ENCODE measurements around the gene ANKRD10. TPM values are rescaled to one million over a fixed set of nuclear protein-coding genes. Genes with fewer than 3 reads are reported as not detected.
A peak's percentile ranks its signal among the peaks of the same experiment; 100 is the strongest.

Gene ANKRD10
- total RNA-seq, 4 donors from 2014 or later: 145 to 381 (median 164) TPM

GRCh38 chr13:110920038-110920437 lies 5.2 kb upstream of the ANKRD10 start:
- H3K9me3 ChIP-seq: no peaks in the 10 kb centered on the region
- ATAC-seq: no peak
- peak overlapping the region in 2 of 4 donors; percentile 38 to 99 for H3K27ac ChIP-seq
- H3K4me3 ChIP-seq: no peak overlapping the region
- intact Hi-C loops (cut with DNase I; ENCODE audit: low total_unique reads) (no loop called here), in situ Hi-C loops (cut with MboI; ENCODE audit: low sequenced_read_pairs in 4 of 4) (loop anchor here in 3 of 4 donors (25.0 kb wide), 3 partner anchors 208 to 317 kb away; partner anchors contain the start of genes CARS2 (in 2 of the 3) and ING1 (in 2 of the 3))
- no peak for DNase-seq
- H3K36me3 ChIP-seq: no peaks in the 10 kb centered on the region
- H3K27me3 ChIP-seq: no peaks in the 10 kb centered on the region
- peaks cover 30 to 43% of the 10 kb centered on the region in 2 donors for H3K4me1 ChIP-seq
- TF ChIP-seq POLR2A (IDR thresholded peaks at IDR 0.05): no peak
- TF ChIP-seq, protein P1, sequence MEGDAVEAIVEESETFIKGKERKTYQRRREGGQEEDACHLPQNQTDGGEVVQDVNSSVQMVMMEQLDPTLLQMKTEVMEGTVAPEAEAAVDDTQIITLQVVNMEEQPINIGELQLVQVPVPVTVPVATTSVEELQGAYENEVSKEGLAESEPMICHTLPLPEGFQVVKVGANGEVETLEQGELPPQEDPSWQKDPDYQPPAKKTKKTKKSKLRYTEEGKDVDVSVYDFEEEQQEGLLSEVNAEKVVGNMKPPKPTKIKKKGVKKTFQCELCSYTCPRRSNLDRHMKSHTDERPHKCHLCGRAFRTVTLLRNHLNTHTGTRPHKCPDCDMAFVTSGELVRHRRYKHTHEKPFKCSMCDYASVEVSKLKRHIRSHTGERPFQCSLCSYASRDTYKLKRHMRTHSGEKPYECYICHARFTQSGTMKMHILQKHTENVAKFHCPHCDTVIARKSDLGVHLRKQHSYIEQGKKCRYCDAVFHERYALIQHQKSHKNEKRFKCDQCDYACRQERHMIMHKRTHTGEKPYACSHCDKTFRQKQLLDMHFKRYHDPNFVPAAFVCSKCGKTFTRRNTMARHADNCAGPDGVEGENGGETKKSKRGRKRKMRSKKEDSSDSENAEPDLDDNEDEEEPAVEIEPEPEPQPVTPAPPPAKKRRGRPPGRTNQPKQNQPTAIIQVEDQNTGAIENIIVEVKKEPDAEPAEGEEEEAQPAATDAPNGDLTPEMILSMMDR (IDR thresholded peaks at IDR 0.05 in 4 of 5, conservative IDR thresholded peaks at IDR 0.05 in 1 of 5): peak in 1 of 5 experiments; percentile 11

GRCh38 chr13:110916301-110917142 lies 1.7 kb upstream of the ANKRD10 start:
- H3K4me1 ChIP-seq: peaks cover 25 to 42% of the 10 kb centered on the region in 2 donors
- TF ChIP-seq POLR2A (IDR thresholded peaks at IDR 0.05): peak in 1 of 2 donors; percentile 53
- TF ChIP-seq, protein P1 (IDR thresholded peaks at IDR 0.05 in 4 of 5, conservative IDR thresholded peaks at IDR 0.05 in 1 of 5): no peak
- in situ Hi-C loops (cut with MboI; ENCODE audit: low sequenced_read_pairs in 4 of 4): loop anchor here in 3 of 4 donors (10.0 to 25.0 kb wide), 4 partner anchors 204 to 321 kb away; partner anchors contain the start of genes CARS2 (in 3 of the 3) and ING1 (in 2 of the 3)
- H3K9me3 ChIP-seq: no peaks in the 10 kb centered on the region
- no peaks in the 10 kb centered on the region for H3K36me3 ChIP-seq
- H3K27me3 ChIP-seq: no peaks in the 10 kb centered on the region
- DNase-seq (no peak), ATAC-seq (no peak)
- H3K27ac ChIP-seq: peak overlapping the region; percentile 96 to 100 (median 98)
- peak overlapping the region; percentile 72 to 97 (median 90) for H3K4me3 ChIP-seq
- intact Hi-C loops (cut with DNase I; ENCODE audit: low total_unique reads): loop anchor here (5.0 to 10.0 kb wide), 4 partner anchors 196 to 328 kb away; no protein-coding TSS in a partner anchor

DNA sequence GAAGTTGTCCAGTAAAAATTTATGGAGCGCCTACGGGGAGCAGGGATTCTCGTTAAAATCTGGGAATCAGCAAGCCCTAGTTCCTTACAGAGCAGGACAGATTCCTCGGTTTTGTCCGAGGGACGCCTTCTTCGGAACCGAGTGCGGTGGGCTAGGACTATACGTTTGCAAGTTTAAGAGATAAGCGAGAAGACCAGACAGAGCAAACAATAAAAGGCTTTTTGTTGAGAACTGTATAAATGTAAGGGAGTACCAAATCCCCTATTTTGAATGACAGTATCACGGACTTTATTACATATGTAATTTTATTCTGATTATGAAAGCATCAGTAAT lies 971 bp upstream of the ANKRD10 start:
- H3K4me1 ChIP-seq: peaks cover 31 to 47% of the 10 kb centered on the region in 2 donors
- ATAC-seq (no peak), DNase-seq (no peak)
- no peaks in the 10 kb centered on the region for H3K36me3 ChIP-seq
- H3K27ac ChIP-seq: peak overlapping the region; percentile 96 to 100 (median 98)
- H3K9me3 ChIP-seq: no peaks in the 10 kb centered on the region
- intact Hi-C loops (cut with DNase I; ENCODE audit: low total_unique reads): loop anchor here (1.0 to 10.0 kb wide), 7 partner anchors 46 to 329 kb away; partner anchors contain the start of gene ING1
- peak in 1 of 2 donors; percentile 31 for TF ChIP-seq POLR2A (IDR thresholded peaks at IDR 0.05)
- TF ChIP-seq, protein P1 (IDR thresholded peaks at IDR 0.05 in 4 of 5, conservative IDR thresholded peaks at IDR 0.05 in 1 of 5): no peak
- no peaks in the 10 kb centered on the region for H3K27me3 ChIP-seq
- in situ Hi-C loops (cut with MboI; ENCODE audit: low sequenced_read_pairs in 4 of 4): loop anchor here in 3 of 4 donors (10.0 to 25.0 kb wide), 4 partner anchors 204 to 321 kb away; partner anchors contain the start of genes CARS2 (in 3 of the 3) and ING1 (in 2 of the 3)
- H3K4me3 ChIP-seq: peak overlapping the region; percentile 72 to 97 (median 90)

DNA sequence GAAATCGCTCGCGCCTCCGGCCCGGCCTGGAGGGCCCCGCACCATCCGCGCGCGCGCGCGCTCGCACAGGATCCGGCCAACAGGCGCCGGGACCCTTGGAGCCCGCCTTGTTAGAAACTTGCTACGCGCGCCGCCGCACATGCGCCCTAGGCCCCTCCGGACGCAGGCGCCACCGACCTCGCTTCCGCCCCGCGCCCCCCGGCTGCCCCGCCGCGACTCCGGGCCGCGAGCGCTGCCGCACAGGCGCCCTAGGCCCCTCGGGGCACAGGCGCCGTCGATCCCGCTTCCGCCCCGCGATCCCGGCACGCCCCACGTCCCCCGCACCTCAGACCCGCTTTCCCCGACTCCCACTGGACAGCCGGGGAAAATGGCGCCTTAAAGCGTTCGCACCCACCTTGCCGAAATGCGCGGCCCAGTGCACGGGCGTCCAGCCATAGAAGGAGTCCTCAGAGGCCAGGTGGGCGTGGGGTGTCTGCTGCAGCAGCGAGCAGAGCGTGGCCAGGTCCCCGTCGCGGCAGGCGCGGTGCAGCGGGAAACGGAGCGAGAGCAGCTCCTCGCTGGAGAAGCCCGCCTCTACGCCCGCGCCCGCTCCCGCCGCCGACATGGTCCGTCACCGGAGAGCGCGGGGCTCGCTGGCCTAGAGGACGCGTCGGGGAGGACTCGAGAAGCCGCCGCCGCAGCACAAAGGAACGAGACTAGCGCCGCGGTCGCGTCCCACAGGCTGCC lies 375 bp downstream of the ANKRD10 start:
- TF ChIP-seq, protein P1 (IDR thresholded peaks at IDR 0.05 in 4 of 5, conservative IDR thresholded peaks at IDR 0.05 in 1 of 5): no peak
- peak; percentile 91 for TF ChIP-seq POLR2A (IDR thresholded peaks at IDR 0.05)
- Histone ChIP-seq H3K36me3 (no peaks in the 10 kb centered on the region), H3K27ac (peak overlapping the region; percentile 96 to 100 (median 98)), H3K4me1 (peaks cover 45 to 54% of the 10 kb centered on the region in 2 donors), H3K27me3 (no peaks in the 10 kb centered on the region), H3K4me3 (peak overlapping the region; percentile 85 to 97 (median 91)), H3K9me3 (no peaks in the 10 kb centered on the region)
- in situ Hi-C loops (cut with MboI; ENCODE audit: low sequenced_read_pairs in 4 of 4): loop anchor here in 3 of 4 donors (10.0 to 25.0 kb wide), 4 partner anchors 202 to 323 kb away; partner anchors contain the start of genes CARS2 (in 3 of the 3) and ING1 (in 2 of the 3)
- peak; percentile 30 to 35 for ATAC-seq
- intact Hi-C loops (cut with DNase I; ENCODE audit: low total_unique reads): loop anchor here (1.0 to 10.0 kb wide), 8 partner anchors 44 to 330 kb away; partner anchors contain the start of genes ING1 and NAXD
- DNase-seq: peak; percentile 72 to 75
